Nephron progenitor cell (in vitro differentiated cells): ENCODE measurements around the gene HOOK1.
"Not testable (repeated sequence)": the region's sequence is repeated elsewhere in the genome, so short reads cannot be mapped to it uniquely, and the experiment has no call there.

ENCODE experiments used
- DNase-seq: peaks from one replicate; pipeline ENCODE4 v3.0.0; 2021
- H3K27ac Mint-ChIP-seq: 2 replicates; pipeline ENCODE4 v1.8.0; 2021; ENCODE audit warnings: mild to moderate bottlenecking, moderate library complexity, mixed read lengths
- H3K27me3 Mint-ChIP-seq: 2 replicates; pipeline ENCODE4 v1.8.0; 2021; ENCODE audit warnings: mild to moderate bottlenecking, low read depth, mixed read lengths; ENCODE audit not compliant: poor library complexity
- H3K36me3 Mint-ChIP-seq: 2 replicates; pipeline ENCODE4 v1.8.0; 2021; ENCODE audit warnings: low read depth, mixed read lengths
- H3K4me1 Mint-ChIP-seq: 2 replicates; pipeline ENCODE4 v1.8.0; 2021; ENCODE audit warnings: mixed read lengths
- H3K4me3 Mint-ChIP-seq: 2 replicates; pipeline ENCODE4 v1.8.0; 2021; ENCODE audit warnings: mild to moderate bottlenecking, moderate library complexity, mixed read lengths
- H3K9me3 Mint-ChIP-seq: 2 replicates; pipeline ENCODE4 v1.8.0; 2021; ENCODE audit warnings: mild to moderate bottlenecking, moderate library complexity, mixed read lengths
- TF ChIP-seq, protein P1 (sequence below): fragments of 200-600 bp; sonication (generic); IDR thresholded peaks from 2 replicates; pipeline ENCODE4 v1.5.0; 2021; ENCODE audit warnings: antibody characterized with exemption

HOOK1 gene

GRCh38 chr1:59833022-59833421 lies 18.3 kb downstream of the HOOK1 start:
- no peaks in the 10 kb centered on the region for H3K4me1 Mint-ChIP-seq
- no peaks in the 10 kb centered on the region for H3K9me3 Mint-ChIP-seq
- no peaks in the 10 kb centered on the region for H3K36me3 Mint-ChIP-seq
- H3K27me3 Mint-ChIP-seq: no peaks in the 10 kb centered on the region
- H3K27ac Mint-ChIP-seq: no peak overlapping the region
- no peak overlapping the region for H3K4me3 Mint-ChIP-seq
- DNase-seq: no peak
- TF ChIP-seq, protein P1, sequence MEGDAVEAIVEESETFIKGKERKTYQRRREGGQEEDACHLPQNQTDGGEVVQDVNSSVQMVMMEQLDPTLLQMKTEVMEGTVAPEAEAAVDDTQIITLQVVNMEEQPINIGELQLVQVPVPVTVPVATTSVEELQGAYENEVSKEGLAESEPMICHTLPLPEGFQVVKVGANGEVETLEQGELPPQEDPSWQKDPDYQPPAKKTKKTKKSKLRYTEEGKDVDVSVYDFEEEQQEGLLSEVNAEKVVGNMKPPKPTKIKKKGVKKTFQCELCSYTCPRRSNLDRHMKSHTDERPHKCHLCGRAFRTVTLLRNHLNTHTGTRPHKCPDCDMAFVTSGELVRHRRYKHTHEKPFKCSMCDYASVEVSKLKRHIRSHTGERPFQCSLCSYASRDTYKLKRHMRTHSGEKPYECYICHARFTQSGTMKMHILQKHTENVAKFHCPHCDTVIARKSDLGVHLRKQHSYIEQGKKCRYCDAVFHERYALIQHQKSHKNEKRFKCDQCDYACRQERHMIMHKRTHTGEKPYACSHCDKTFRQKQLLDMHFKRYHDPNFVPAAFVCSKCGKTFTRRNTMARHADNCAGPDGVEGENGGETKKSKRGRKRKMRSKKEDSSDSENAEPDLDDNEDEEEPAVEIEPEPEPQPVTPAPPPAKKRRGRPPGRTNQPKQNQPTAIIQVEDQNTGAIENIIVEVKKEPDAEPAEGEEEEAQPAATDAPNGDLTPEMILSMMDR: no peak

GRCh38 chr1:59833991-59834390 lies 19.2 kb downstream of the HOOK1 start:
- H3K9me3 Mint-ChIP-seq: peaks cover 4% of the 10 kb centered on the region
- H3K27me3 Mint-ChIP-seq: no peaks in the 10 kb centered on the region
- H3K4me1 Mint-ChIP-seq: no peaks in the 10 kb centered on the region
- H3K36me3 Mint-ChIP-seq: no peaks in the 10 kb centered on the region
- H3K27ac Mint-ChIP-seq: no peak overlapping the region
- DNase-seq: no peak
- H3K4me3 Mint-ChIP-seq: no peak overlapping the region
- TF ChIP-seq, protein P1: no peak

DNA sequence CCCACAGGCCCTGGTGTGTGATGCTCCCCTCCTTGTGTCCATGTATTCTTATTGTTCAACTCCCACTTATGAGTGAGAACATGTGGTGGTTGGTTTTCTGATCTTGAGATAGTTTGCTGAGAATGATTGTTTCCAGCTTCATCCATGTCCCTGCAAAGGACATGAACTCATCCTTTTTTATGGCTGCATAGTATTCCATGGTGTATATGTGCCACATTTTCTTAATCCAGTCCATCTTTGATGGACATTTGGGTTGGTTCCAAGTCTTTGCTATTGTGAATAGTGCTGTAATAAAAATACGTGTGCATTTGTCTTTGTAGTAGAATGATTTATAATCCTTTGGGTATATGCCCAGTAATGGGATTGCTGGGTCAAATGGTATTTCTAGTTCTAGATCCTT lies 23.1 kb downstream of the HOOK1 start:
- not testable (repeated sequence) for H3K4me1 Mint-ChIP-seq, H3K4me3 Mint-ChIP-seq, DNase-seq, H3K9me3 Mint-ChIP-seq, H3K36me3 Mint-ChIP-seq, H3K27ac Mint-ChIP-seq, H3K27me3 Mint-ChIP-seq

GRCh38 chr1:59845091-59845490 lies 30.3 kb downstream of the HOOK1 start:
- H3K27me3 Mint-ChIP-seq: peaks cover 9% of the 10 kb centered on the region
- TF ChIP-seq, protein P1: no peak
- no peak overlapping the region for H3K27ac Mint-ChIP-seq
- no peaks in the 10 kb centered on the region for H3K9me3 Mint-ChIP-seq
- no peak overlapping the region for H3K4me3 Mint-ChIP-seq
- H3K36me3 Mint-ChIP-seq: peaks cover 9% of the 10 kb centered on the region
- no peaks in the 10 kb centered on the region for H3K4me1 Mint-ChIP-seq
- no peak for DNase-seq

DNA sequence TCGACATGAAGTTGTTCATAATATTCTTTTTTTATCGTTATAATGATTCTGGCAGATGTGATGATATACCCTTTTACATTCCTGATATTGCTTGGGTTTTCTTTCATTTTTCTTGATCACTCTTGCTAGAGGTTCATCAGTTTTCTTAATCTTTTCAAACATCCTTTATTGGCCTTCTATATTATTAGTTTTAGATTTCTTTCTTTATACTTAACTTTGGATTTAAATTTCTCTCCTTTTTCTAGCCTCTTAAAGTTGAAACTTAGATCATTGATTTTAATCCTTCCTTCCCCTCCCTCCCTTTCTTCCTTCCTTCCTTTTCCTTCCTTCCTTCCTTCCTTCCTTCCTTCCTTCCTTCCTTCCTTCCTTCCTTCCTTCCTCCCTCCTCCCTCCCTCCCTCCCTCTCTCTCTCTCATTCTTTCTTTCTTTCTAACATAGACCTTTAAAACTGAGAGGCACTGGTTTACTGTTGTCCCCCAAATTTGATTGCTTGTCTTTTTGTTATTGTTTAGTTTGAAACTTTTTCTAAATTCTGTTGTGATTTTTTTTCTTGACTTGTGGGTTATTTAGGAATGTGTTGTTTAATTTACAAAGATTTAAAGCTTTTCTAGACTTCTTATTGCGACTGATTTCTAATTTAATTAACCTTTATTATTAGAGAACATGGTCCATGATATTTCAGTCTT lies 31.6 kb downstream of the HOOK1 start:
- Mint-ChIP-seq H3K4me3 (no peak overlapping the region), H3K36me3 (peaks cover 11% of the 10 kb centered on the region), H3K27me3 (peaks cover 9% of the 10 kb centered on the region), H3K4me1 (no peaks in the 10 kb centered on the region), H3K9me3 (no peaks in the 10 kb centered on the region), H3K27ac (no peak overlapping the region)
- TF ChIP-seq, protein P1: no peak
- no peak for DNase-seq

DNA sequence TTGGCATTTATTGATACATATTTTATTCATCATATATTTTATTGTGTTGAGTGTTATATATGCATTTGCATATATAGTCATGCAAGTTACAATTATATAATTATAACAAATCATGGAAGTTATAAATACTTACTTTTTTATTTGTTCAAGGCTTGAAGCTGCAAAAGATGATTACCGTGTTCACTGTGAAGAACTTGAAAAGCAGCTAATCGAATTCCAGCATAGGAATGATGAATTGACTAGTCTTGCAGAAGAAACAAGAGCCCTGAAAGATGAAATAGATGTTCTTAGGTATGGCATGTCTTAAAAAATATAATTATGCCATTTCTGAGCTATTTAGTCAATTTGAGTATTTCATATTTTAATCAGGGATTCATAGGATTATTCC lies 32.1 kb downstream of the HOOK1 start:
- H3K36me3 Mint-ChIP-seq: peaks cover 11% of the 10 kb centered on the region
- H3K4me1 Mint-ChIP-seq: no peaks in the 10 kb centered on the region
- no peak for DNase-seq
- peaks cover 9% of the 10 kb centered on the region for H3K27me3 Mint-ChIP-seq
- TF ChIP-seq, protein P1: no peak
- no peak overlapping the region for H3K4me3 Mint-ChIP-seq
- no peak overlapping the region for H3K27ac Mint-ChIP-seq
- no peaks in the 10 kb centered on the region for H3K9me3 Mint-ChIP-seq
